Astrocyte of the cerebellum (primary cell): Measurements from ENCODE around the gene CALCB.

Experiments
- DNase-seq: peaks from one replicate; pipeline ENCODE4 v3.0.0-alpha.2; 2011; ENCODE audit warnings: low read depth
- H3K4me3 ChIP-seq: 2 replicates; pipeline ENCODE4 v1.5.1; 2011; ENCODE audit warnings: mild to moderate bottlenecking, low read depth, low read length, moderate library complexity
- CTCF ChIP-seq: IDR thresholded peaks from 2 replicates; pipeline ENCODE4 v1.5.1; 2012; ENCODE audit warnings: low read length, low read depth, moderate library complexity, mild to moderate bottlenecking; ENCODE audit errors: missing control alignments
- in situ Hi-C: cut with HindIII; loops from 2 replicates; pipeline ENCODE4 v1.10.0; 2017; ENCODE audit warnings: low sequenced_read_pairs

CALCB gene

GRCh38 chr11:15097411-15097810, 24.0 kb downstream of the CALCB start:
- in situ Hi-C loops, result no loop called here
- TF ChIP-seq CTCF, result no peak
- no peak for DNase-seq
- H3K4me3 ChIP-seq, result no peak overlapping the region

GRCh38 chr11:15099267-15099666, 25.9 kb downstream of the CALCB start:
- no peak for TF ChIP-seq CTCF
- in situ Hi-C loops, result no loop called here
- DNase-seq, result no peak
- H3K4me3 ChIP-seq, result no peak overlapping the region

- in situ Hi-C loops, result no loop called here
These were observed 27.8 kb downstream of the CALCB start for GRCh38 chr11:15101072-15101709.

GRCh38 chr11:15104166-15104565, 30.8 kb downstream of the CALCB start:
- DNase-seq, result no peak
- in situ Hi-C loops, result no loop called here
- no peak for TF ChIP-seq CTCF
- H3K4me3 ChIP-seq, result no peak overlapping the region

More at GRCh38 chr11:15101072-15101709, 27.8 kb downstream of the CALCB start:
- peak; percentile 96 for TF ChIP-seq CTCF
- no peak overlapping the region for H3K4me3 ChIP-seq
- peak; percentile 57 for DNase-seq

GRCh38 chr11:15106201-15106965, 33.0 kb downstream of the CALCB start:
- H3K4me3 ChIP-seq, result no peak overlapping the region
- no peak for TF ChIP-seq CTCF
- peak; percentile 42 for DNase-seq
- in situ Hi-C loops, result no loop called here

- TF ChIP-seq CTCF, result no peak
- in situ Hi-C loops, result no loop called here
- DNase-seq, result no peak
These were observed 34.5 kb downstream of the CALCB start for GRCh38 chr11:15107730-15108515.

More at GRCh38 chr11:15107730-15108515, 34.5 kb downstream of the CALCB start:
- no peak overlapping the region for H3K4me3 ChIP-seq
